Neutrophil (primary cell): Measurements from ENCODE around the gene CPB1.

ENCODE experiments used
- H3K27ac ChIP-seq: fragments of 200-600 bp; sonication (generic); 2 replicates; pipeline ENCODE4 v1.5.1; 2016; ENCODE audit warnings: mild to moderate bottlenecking, moderate library complexity
- H3K27me3 ChIP-seq: fragments of 200-600 bp; sonication (generic); 2 replicates; pipeline ENCODE4 v1.6.0; 2016; ENCODE audit warnings: mild to moderate bottlenecking
- H3K36me3 ChIP-seq: fragments of 200-600 bp; sonication (generic); 2 replicates; pipeline ENCODE4 v1.5.1; 2017
- H3K4me1 ChIP-seq, 2 experiments: fragments of 200-600 bp in 1 of 2; sonication (generic) in 1 of 2; 1 replicate in 1 of 2; 2 replicates in 1 of 2; pipeline versions ENCODE4 v1.5.1 to v1.6.1; 2013 to 2016; ENCODE audit warnings: low read depth in 1 of 2, low read length in 1 of 2, mild to moderate bottlenecking in 1 of 2, moderate library complexity in 1 of 2; ENCODE audit not compliant: control insufficient read depth in 1 of 2, insufficient read depth in 1 of 2
- H3K4me3 ChIP-seq, 2 experiments: fragments of 200-600 bp in 1 of 2; sonication (generic) in 1 of 2; 1 replicate in 1 of 2; 2 replicates in 1 of 2; pipeline ENCODE4 v1.5.1; 2013 to 2016; ENCODE audit warnings: low read depth in 1 of 2, low read length in 1 of 2, mild to moderate bottlenecking in 1 of 2, moderate library complexity in 1 of 2
- H3K9me3 ChIP-seq: fragments of 200-600 bp; sonication (generic); 2 replicates; pipeline ENCODE4 v1.5.1; 2016
- TF ChIP-seq, protein P1 (sequence below): fragments of 200-600 bp; sonication (generic); IDR thresholded peaks from 2 replicates; pipeline ENCODE4 v1.5.1; 2016; ENCODE audit warnings: antibody characterized with exemption

The CPB1 gene

GRCh38 chr3:148800414-148800813 is 27.2 kb upstream of the CPB1 start:
- Histone ChIP-seq H3K27me3 (no peaks in the 10 kb centered on the region), H3K4me3 (no peak overlapping the region), H3K4me1 (no peaks in the 10 kb centered on the region), H3K36me3 (no peaks in the 10 kb centered on the region), H3K27ac (no peak overlapping the region), H3K9me3 (no peaks in the 10 kb centered on the region)
- TF ChIP-seq, protein P1, sequence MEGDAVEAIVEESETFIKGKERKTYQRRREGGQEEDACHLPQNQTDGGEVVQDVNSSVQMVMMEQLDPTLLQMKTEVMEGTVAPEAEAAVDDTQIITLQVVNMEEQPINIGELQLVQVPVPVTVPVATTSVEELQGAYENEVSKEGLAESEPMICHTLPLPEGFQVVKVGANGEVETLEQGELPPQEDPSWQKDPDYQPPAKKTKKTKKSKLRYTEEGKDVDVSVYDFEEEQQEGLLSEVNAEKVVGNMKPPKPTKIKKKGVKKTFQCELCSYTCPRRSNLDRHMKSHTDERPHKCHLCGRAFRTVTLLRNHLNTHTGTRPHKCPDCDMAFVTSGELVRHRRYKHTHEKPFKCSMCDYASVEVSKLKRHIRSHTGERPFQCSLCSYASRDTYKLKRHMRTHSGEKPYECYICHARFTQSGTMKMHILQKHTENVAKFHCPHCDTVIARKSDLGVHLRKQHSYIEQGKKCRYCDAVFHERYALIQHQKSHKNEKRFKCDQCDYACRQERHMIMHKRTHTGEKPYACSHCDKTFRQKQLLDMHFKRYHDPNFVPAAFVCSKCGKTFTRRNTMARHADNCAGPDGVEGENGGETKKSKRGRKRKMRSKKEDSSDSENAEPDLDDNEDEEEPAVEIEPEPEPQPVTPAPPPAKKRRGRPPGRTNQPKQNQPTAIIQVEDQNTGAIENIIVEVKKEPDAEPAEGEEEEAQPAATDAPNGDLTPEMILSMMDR, result no peak

GRCh38 chr3:148809835-148810234 is 17.8 kb upstream of the CPB1 start:
- Histone ChIP-seq H3K4me3 (no peak overlapping the region), H3K27ac (no peak overlapping the region), H3K9me3 (no peaks in the 10 kb centered on the region), H3K4me1 (no peaks in the 10 kb centered on the region), H3K36me3 (no peaks in the 10 kb centered on the region), H3K27me3 (peaks cover 27% of the 10 kb centered on the region)
- TF ChIP-seq, protein P1, result no peak

DNA sequence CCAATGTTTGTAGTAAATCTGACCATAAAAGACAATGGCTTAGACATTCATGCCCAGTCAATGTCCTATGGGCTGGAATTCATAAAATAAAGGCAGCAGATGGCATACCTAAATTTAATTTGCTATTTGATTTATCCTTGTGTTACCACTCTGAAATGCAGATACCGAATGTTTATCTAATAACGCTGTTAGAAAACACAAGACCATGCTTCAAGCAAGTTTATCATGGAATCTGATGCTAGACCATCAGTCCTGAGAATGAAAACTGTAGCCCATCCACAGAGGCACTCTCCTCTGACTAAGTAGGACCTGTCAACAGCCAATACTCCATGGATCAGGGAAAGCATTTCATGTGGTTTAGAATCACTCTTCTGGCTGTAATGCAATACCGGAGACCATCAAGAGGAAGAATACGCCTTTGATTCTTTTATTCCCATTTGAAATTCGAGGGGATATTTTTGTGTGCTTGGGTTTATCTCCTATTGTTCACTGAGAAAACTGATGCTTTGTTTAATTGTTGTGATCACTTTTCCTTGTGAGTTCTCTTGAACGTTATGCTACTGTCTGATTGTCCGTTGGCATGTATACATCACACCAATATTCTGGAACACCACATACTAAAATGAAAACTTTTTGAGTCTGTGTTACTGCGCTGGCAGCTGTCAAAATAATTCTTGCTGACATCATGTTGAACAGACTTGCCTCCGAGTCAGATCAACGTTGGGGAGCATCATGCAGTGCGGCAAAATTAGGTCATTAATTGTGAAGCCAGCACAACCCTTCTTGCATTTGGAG is 12.1 kb upstream of the CPB1 start:
- no peak overlapping the region for H3K27ac ChIP-seq
- TF ChIP-seq, protein P1, result no peak
- H3K4me1 ChIP-seq, result no peaks in the 10 kb centered on the region
- H3K36me3 ChIP-seq, result no peaks in the 10 kb centered on the region
- H3K9me3 ChIP-seq, result no peaks in the 10 kb centered on the region
- no peak overlapping the region for H3K4me3 ChIP-seq
- H3K27me3 ChIP-seq, result peaks cover 7% of the 10 kb centered on the region

- Histone ChIP-seq H3K27ac (no peak overlapping the region), H3K4me1 (no peaks in the 10 kb centered on the region), H3K4me3 (no peak overlapping the region), H3K27me3 (peaks cover 7% of the 10 kb centered on the region), H3K36me3 (no peaks in the 10 kb centered on the region), H3K9me3 (no peaks in the 10 kb centered on the region)
- TF ChIP-seq, protein P1, result no peak
Observed at GRCh38 chr3:148816427-148816826, 11.2 kb upstream of the CPB1 start.

GRCh38 chr3:148816981-148817525 is 10.6 kb upstream of the CPB1 start:
- TF ChIP-seq, protein P1, result no peak

More at GRCh38 chr3:148816981-148817525, 10.6 kb upstream of the CPB1 start:
- H3K27ac ChIP-seq, result no peak overlapping the region
- peaks cover 7% of the 10 kb centered on the region for H3K27me3 ChIP-seq
- no peaks in the 10 kb centered on the region for H3K36me3 ChIP-seq
- H3K4me3 ChIP-seq, result no peak overlapping the region
- no peaks in the 10 kb centered on the region for H3K4me1 ChIP-seq
- H3K9me3 ChIP-seq, result no peaks in the 10 kb centered on the region
